Esophagus (tissue), 2 donors: Measurements from ENCODE around the gene ASNSD1. TPM values are rescaled to one million over a fixed set of nuclear protein-coding genes. Genes with fewer than 3 reads are reported as not detected.
"Not testable (repeated sequence)": the region's sequence is repeated elsewhere in the genome, so short reads cannot be mapped to it uniquely, and the experiment has no call there.

Experiments used
- H3K27ac ChIP-seq, 2 donors: one replicate each; pipeline ENCODE4 v1.5.1; 2013; ENCODE audit warnings: low read depth in 2 of 2, mild to moderate bottlenecking in 2 of 2, inconsistent platforms in 1 of 2, low read length in 1 of 2, moderate library complexity in 1 of 2
- H3K27me3 ChIP-seq, 2 donors: one replicate each; pipeline ENCODE4 v1.6.1; 2013; ENCODE audit warnings: low read length in 2 of 2, control low read depth in 1 of 2, mild to moderate bottlenecking in 1 of 2; ENCODE audit not compliant: insufficient read depth in 2 of 2, control insufficient read depth in 1 of 2
- H3K36me3 ChIP-seq, 2 donors: one replicate each; pipeline ENCODE4 v1.6.1; 2013; ENCODE audit warnings: low read length in 1 of 2; ENCODE audit not compliant: control insufficient read depth in 2 of 2, insufficient read depth in 2 of 2
- H3K4me1 ChIP-seq, 2 donors: one replicate each; pipeline ENCODE4 v1.6.1; 2013; ENCODE audit warnings: low read length in 1 of 2; ENCODE audit not compliant: control insufficient read depth in 2 of 2, insufficient read depth in 2 of 2
- H3K4me3 ChIP-seq, 2 donors: one replicate each; pipeline ENCODE4 v1.5.1; 2013; ENCODE audit warnings: low read length in 2 of 2, mild to moderate bottlenecking in 2 of 2, low read depth in 1 of 2, moderate library complexity in 1 of 2
- H3K9me3 ChIP-seq, 2 donors: one replicate each; pipeline ENCODE4 v1.6.1; 2013; ENCODE audit warnings: mild to moderate bottlenecking in 2 of 2, low read depth in 1 of 2, low read length in 1 of 2, moderate library complexity in 1 of 2; ENCODE audit not compliant: control insufficient read depth in 2 of 2, insufficient read depth in 1 of 2
- WGBS, 2 donors: extraction: QIAGEN DNeasy Blood & Tissue Kit; methylation state at CpG; one replicate each; pipeline ENCODE4 v1.1.7; 2013; 5-methylcytosine and 5-hydroxymethylcytosine counted together
- polyA plus RNA-seq, 2 donors: library from polyadenylated mRNA; stranded (reverse); fragments of 200-250 nt; gene quantifications; one replicate each; pipeline ENCODE4 v1.2.3, GENCODE V29; 2013
- donor health status: healthy with polysubstance abuse.
- donor health status: Bipolar disorder and iron deficiency.

ASNSD1 gene
- polyA plus RNA-seq, 2 donors: 18.5 to 19.3 TPM

GRCh38 chr2:189641590-189641989 lies 19.7 kb upstream of the ASNSD1 start:
- 75 to 78% methylated on average over 2 of the region's 2 CpGs for WGBS, 2 donors
- Histone ChIP-seq H3K9me3 (no peaks in the 10 kb centered on the region), H3K4me1 (no peaks in the 10 kb centered on the region), H3K4me3 (no peak overlapping the region), H3K27me3 (no peaks in the 10 kb centered on the region), H3K27ac (no peak overlapping the region), H3K36me3 (no peaks in the 10 kb centered on the region)

GRCh38 chr2:189646521-189646920 lies 14.7 kb upstream of the ASNSD1 start:
- no peak overlapping the region for H3K4me3 ChIP-seq
- no peaks in the 10 kb centered on the region for H3K4me1 ChIP-seq
- no peak overlapping the region for H3K27ac ChIP-seq
- no peaks in the 10 kb centered on the region for H3K9me3 ChIP-seq
- H3K27me3 ChIP-seq: no peaks in the 10 kb centered on the region
- no peaks in the 10 kb centered on the region for H3K36me3 ChIP-seq

GRCh38 chr2:189648846-189649509 lies 12.3 kb upstream of the ASNSD1 start:
- Histone ChIP-seq H3K4me1 (no peaks in the 10 kb centered on the region), H3K27me3 (no peaks in the 10 kb centered on the region), H3K27ac (no peak overlapping the region), H3K9me3 (peaks cover 0 to 3% of the 10 kb centered on the region in 2 donors), H3K36me3 (no peaks in the 10 kb centered on the region), H3K4me3 (no peak overlapping the region)
- WGBS, 2 donors: 39 to 70% methylated on average over 1 of the region's 1 CpG

- no peak overlapping the region for H3K27ac ChIP-seq
- H3K36me3 ChIP-seq: no peaks in the 10 kb centered on the region
- H3K9me3 ChIP-seq: peaks cover 0 to 3% of the 10 kb centered on the region in 2 donors
- no peaks in the 10 kb centered on the region for H3K27me3 ChIP-seq
- no peaks in the 10 kb centered on the region for H3K4me1 ChIP-seq
- H3K4me3 ChIP-seq: no peak overlapping the region
Measured at GRCh38 chr2:189651284-189651683, 10.0 kb upstream of the ASNSD1 start.

GRCh38 chr2:189653464-189653863 lies 7.8 kb upstream of the ASNSD1 start:
- H3K9me3 ChIP-seq, H3K36me3 ChIP-seq, H3K4me3 ChIP-seq, H3K4me1 ChIP-seq, H3K27me3 ChIP-seq, H3K27ac ChIP-seq: not testable (repeated sequence)
- 96 to 97% methylated on average over 26 to 29 of the region's 29 CpGs for WGBS, 2 donors

GRCh38 chr2:189654641-189655040 lies 6.6 kb upstream of the ASNSD1 start:
- Histone ChIP-seq H3K27ac (no peak overlapping the region), H3K4me1 (no peaks in the 10 kb centered on the region), H3K36me3 (no peaks in the 10 kb centered on the region), H3K27me3 (no peaks in the 10 kb centered on the region), H3K9me3 (peaks cover 0 to 3% of the 10 kb centered on the region in 2 donors), H3K4me3 (no peak overlapping the region)
- 57% methylated on average over 3 of the region's 3 CpGs for WGBS, 2 donors

- H3K27ac ChIP-seq: peak overlapping the region; percentile 7 to 32
Measured at GRCh38 chr2:189657867-189658266, 3.4 kb upstream of the ASNSD1 start.

GRCh38 chr2:189658306-189659212 lies 2.7 kb upstream of the ASNSD1 start:
- 61 to 65% methylated on average over 7 of the region's 7 CpGs for WGBS, 2 donors
- no peaks in the 10 kb centered on the region for H3K9me3 ChIP-seq
- peaks cover 0 to 2% of the 10 kb centered on the region in 2 donors for H3K4me1 ChIP-seq
- peak overlapping the region; percentile 32 to 60 for H3K27ac ChIP-seq
- H3K27me3 ChIP-seq: no peaks in the 10 kb centered on the region
- no peaks in the 10 kb centered on the region for H3K36me3 ChIP-seq
- H3K4me3 ChIP-seq: no peak overlapping the region

More at GRCh38 chr2:189657867-189658266, 3.4 kb upstream of the ASNSD1 start:
- Histone ChIP-seq H3K9me3 (peaks cover 0 to 3% of the 10 kb centered on the region in 2 donors), H3K36me3 (no peaks in the 10 kb centered on the region), H3K4me3 (no peak overlapping the region), H3K4me1 (peaks cover 0 to 2% of the 10 kb centered on the region in 2 donors), H3K27me3 (no peaks in the 10 kb centered on the region)
- 61 to 66% methylated on average over 5 of the region's 5 CpGs for WGBS, 2 donors

GRCh38 chr2:189659734-189660133 lies 1.5 kb upstream of the ASNSD1 start:
- Histone ChIP-seq H3K4me3 (no peak overlapping the region), H3K9me3 (no peaks in the 10 kb centered on the region), H3K4me1 (peaks cover 0 to 2% of the 10 kb centered on the region in 2 donors), H3K27ac (no peak overlapping the region), H3K36me3 (no peaks in the 10 kb centered on the region), H3K27me3 (no peaks in the 10 kb centered on the region)
- WGBS, 2 donors: 49 to 50% methylated on average over 2 of the region's 2 CpGs
